GM12892 (cell line): ENCODE measurements around the gene ADO.

Experiments used
- POLR2A ChIP-seq: IDR thresholded peaks from 2 replicates; pipeline ENCODE4 v1.6.1; 2011; ENCODE audit warnings: low read depth, low read length, control low read depth
- POLR2AphosphoS5 ChIP-seq: IDR thresholded peaks from 2 replicates; pipeline ENCODE4 v1.6.1; 2011; ENCODE audit warnings: low read depth, low read length, control low read depth
- TAF1 ChIP-seq: IDR thresholded peaks from 2 replicates; pipeline ENCODE4 v1.6.1; 2011; ENCODE audit warnings: low read depth, mild to moderate bottlenecking, control low read depth, low read length, borderline replicate concordance

GRCh38 chr10:62769574-62770242 lies 34.8 kb upstream of the ADO start:
- TF ChIP-seq POLR2A = no peak
- no peak for TF ChIP-seq POLR2AphosphoS5
- TF ChIP-seq TAF1 = no peak
